DOHH2 (cell line): ENCODE measurements around the gene ECSIT.

ENCODE experiments used
- H3F3A ChIP-seq: fragments of 200-600 bp; sonication (generic), shearing (Covaris generic); 2 replicates; pipeline ENCODE4 v1.6.0; 2016; ENCODE audit warnings: antibody characterized with exemption, mild to moderate bottlenecking; ENCODE audit not compliant: control insufficient read depth, insufficient read depth
- H3K27ac ChIP-seq: fragments of 200-600 bp; sonication (generic); 2 replicates; pipeline ENCODE4 v1.5.1; 2014; ENCODE audit warnings: low read depth, mild to moderate bottlenecking, low read length, moderate library complexity
- H3K27me3 ChIP-seq: fragments of 200-600 bp; sonication (generic); 2 replicates; pipeline ENCODE4 v1.6.1; 2014; ENCODE audit warnings: mild to moderate bottlenecking, low read length, mixed read lengths; ENCODE audit not compliant: control insufficient read depth
- H3K36me3 ChIP-seq: fragments of 200-600 bp; sonication (generic); 2 replicates; pipeline ENCODE4 v1.6.1; 2014; ENCODE audit warnings: mild to moderate bottlenecking, low read length, moderate library complexity, mixed read lengths; ENCODE audit not compliant: control insufficient read depth
- H3K4me1 ChIP-seq: fragments of 200-600 bp; sonication (generic); 2 replicates; pipeline ENCODE4 v1.6.1; 2014; ENCODE audit warnings: mild to moderate bottlenecking, low read length, mixed read lengths; ENCODE audit not compliant: control insufficient read depth
- H3K4me2 ChIP-seq: fragments of 200-600 bp; sonication (generic); 2 replicates; pipeline ENCODE4 v1.6.0; 2014; ENCODE audit warnings: mild to moderate bottlenecking, low read length, moderate library complexity
- H3K4me3 ChIP-seq: fragments of 200-600 bp; sonication (generic); 2 replicates; pipeline ENCODE4 v1.5.1; 2014; ENCODE audit warnings: mild to moderate bottlenecking, low read length, mixed read lengths
- H3K79me2 ChIP-seq: fragments of 200-600 bp; sonication (generic); 2 replicates; pipeline ENCODE4 v1.6.1; 2014; ENCODE audit warnings: mild to moderate bottlenecking, low read length, mixed read lengths; ENCODE audit not compliant: control insufficient read depth
- H3K9me2 ChIP-seq: fragments of 200-600 bp; sonication (generic); replicated peaks from 2 replicates; pipeline ENCODE4 v1.6.1; 2014; ENCODE audit warnings: mild to moderate bottlenecking, low read length, mixed read lengths; ENCODE audit not compliant: control insufficient read depth
- H3K9me3 ChIP-seq: fragments of 200-600 bp; sonication (generic); 2 replicates; pipeline ENCODE4 v1.6.1; 2014; ENCODE audit warnings: antibody characterized with exemption, low read length, mixed read lengths; ENCODE audit not compliant: control insufficient read depth, insufficient read depth
- H4K20me1 ChIP-seq: fragments of 200-600 bp; sonication (generic); 2 replicates; pipeline ENCODE4 v1.6.0; 2014; ENCODE audit warnings: low read depth, mild to moderate bottlenecking, antibody characterized with exemption, low read length, moderate library complexity; ENCODE audit not compliant: control insufficient read depth, insufficient read depth
- EZH2phosphoT487 ChIP-seq: fragments of 200-600 bp; sonication (generic); IDR thresholded peaks from 2 replicates; pipeline ENCODE4 v1.6.1; 2017; ENCODE audit warnings: borderline replicate concordance, mild to moderate bottlenecking, antibody characterized with exemption, low read length, moderate library complexity, mixed read lengths
- TF ChIP-seq, protein P1 (sequence below): fragments of 200-600 bp; sonication (generic); IDR thresholded peaks from one replicate; pipeline ENCODE4 v1.5.1; 2014; ENCODE audit warnings: antibody characterized with exemption, mild to moderate bottlenecking, low read depth, low read length; ENCODE audit not compliant: poor library complexity, severe bottlenecking

ECSIT gene

DNA sequence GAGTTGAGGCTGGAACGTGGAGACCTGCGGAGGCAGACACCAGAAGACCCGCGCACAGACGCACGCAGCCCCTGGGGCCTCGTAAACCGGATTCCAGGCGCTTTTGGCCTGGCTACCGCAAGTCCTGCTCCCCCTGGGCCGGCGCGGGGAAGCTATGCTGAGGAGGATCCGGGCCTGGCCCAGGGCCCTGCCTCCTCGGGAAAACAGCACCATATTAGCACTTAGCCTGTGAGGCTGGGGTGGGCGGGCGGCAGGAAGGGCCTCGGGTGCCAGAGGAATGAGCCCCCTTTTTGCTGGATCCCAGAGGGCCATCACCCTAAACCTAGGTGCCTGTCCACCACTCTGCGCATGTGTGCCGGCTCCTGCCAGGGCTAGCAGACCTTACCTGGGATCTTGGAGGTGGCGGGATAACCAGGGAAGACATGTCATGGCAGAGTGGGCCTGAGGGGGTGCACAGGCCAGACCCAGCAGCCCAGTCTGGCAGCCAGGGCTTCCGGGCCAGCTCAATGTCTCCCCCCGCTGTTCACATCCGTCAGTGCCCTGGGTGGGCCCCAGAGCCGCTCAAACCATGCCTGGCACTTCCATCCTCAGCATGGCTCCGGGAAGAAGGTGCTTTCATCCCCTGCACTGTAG, 22.8 kb upstream of the ECSIT start:
- TF ChIP-seq, protein P1, sequence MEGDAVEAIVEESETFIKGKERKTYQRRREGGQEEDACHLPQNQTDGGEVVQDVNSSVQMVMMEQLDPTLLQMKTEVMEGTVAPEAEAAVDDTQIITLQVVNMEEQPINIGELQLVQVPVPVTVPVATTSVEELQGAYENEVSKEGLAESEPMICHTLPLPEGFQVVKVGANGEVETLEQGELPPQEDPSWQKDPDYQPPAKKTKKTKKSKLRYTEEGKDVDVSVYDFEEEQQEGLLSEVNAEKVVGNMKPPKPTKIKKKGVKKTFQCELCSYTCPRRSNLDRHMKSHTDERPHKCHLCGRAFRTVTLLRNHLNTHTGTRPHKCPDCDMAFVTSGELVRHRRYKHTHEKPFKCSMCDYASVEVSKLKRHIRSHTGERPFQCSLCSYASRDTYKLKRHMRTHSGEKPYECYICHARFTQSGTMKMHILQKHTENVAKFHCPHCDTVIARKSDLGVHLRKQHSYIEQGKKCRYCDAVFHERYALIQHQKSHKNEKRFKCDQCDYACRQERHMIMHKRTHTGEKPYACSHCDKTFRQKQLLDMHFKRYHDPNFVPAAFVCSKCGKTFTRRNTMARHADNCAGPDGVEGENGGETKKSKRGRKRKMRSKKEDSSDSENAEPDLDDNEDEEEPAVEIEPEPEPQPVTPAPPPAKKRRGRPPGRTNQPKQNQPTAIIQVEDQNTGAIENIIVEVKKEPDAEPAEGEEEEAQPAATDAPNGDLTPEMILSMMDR = peak; percentile 64
- TF ChIP-seq EZH2phosphoT487 = no peak
- H3K4me2 ChIP-seq = no peak overlapping the region
- no peaks in the 10 kb centered on the region for H4K20me1 ChIP-seq
- H3K9me2 ChIP-seq = no peaks in the 10 kb centered on the region
- H3F3A ChIP-seq = no peaks in the 10 kb centered on the region
- H3K79me2 ChIP-seq = peaks cover 16% of the 10 kb centered on the region
- H3K9me3 ChIP-seq = no peaks in the 10 kb centered on the region
- H3K27me3 ChIP-seq = no peaks in the 10 kb centered on the region
- H3K27ac ChIP-seq = no peak overlapping the region
- peaks cover 39% of the 10 kb centered on the region for H3K36me3 ChIP-seq
- no peak overlapping the region for H3K4me3 ChIP-seq
- peaks cover 28% of the 10 kb centered on the region for H3K4me1 ChIP-seq

DNA sequence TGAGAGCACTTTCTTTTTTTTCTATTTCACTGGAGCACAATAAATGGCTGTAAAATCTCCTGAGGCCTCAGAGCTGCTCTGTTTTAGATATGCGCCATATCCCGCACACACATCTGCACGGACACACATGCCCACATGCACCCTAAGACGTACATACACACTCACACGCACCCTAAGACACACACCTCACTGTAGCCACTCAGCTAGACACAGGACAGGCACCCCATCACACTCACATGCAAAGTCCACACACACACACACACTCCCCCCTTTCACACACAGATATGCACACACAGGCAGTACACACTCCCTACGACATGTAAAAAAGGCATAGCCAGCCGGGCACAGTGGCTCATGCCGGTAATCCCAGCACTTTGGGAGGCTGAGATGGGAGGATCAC, 21.3 kb upstream of the ECSIT start:
- Histone ChIP-seq H3K79me2 (peaks cover 3% of the 10 kb centered on the region), H3K27me3 (no peaks in the 10 kb centered on the region), H3K4me1 (peaks cover 26% of the 10 kb centered on the region), H3K9me3 (no peaks in the 10 kb centered on the region), H3K27ac (no peak overlapping the region), H3F3A (no peaks in the 10 kb centered on the region), H3K4me3 (no peak overlapping the region), H3K36me3 (peaks cover 32% of the 10 kb centered on the region), H4K20me1 (no peaks in the 10 kb centered on the region), H3K4me2 (no peak overlapping the region), H3K9me2 (no peaks in the 10 kb centered on the region)
- no peak for TF ChIP-seq EZH2phosphoT487
- TF ChIP-seq, protein P1 = no peak

DNA sequence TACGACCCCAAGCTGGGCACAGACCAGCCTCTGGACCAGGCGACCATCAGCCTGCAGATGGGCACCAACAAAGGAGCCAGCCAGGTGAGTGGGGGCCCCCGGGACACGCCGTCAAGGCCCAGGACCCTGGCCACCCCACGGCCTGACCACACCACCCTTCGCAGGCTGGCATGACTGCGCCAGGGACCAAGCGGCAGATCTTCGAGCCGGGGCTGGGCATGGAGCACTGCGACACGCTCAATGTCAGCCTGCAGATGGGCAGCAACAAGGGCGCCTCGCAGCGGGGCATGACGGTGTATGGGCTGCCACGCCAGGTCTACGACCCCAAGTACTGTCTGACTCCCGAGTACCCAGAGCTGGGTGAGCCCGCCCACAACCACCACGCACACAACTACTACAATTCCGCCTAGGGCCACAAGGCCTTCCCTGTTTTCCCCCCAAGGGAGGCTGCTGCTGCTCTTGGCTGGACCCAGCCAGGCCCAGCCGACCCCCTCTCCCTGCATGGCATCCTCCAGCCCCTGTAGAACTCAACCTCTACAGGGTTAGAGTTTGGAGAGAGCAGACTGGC, 20.5 kb upstream of the ECSIT start:
- H3K9me2 ChIP-seq = no peaks in the 10 kb centered on the region
- no peak for TF ChIP-seq EZH2phosphoT487
- TF ChIP-seq, protein P1 = no peak
- H3K27ac ChIP-seq = no peak overlapping the region
- H3K79me2 ChIP-seq = no peaks in the 10 kb centered on the region
- no peak overlapping the region for H3K4me2 ChIP-seq
- H3K27me3 ChIP-seq = no peaks in the 10 kb centered on the region
- no peak overlapping the region for H3K4me3 ChIP-seq
- H3F3A ChIP-seq = no peaks in the 10 kb centered on the region
- peaks cover 28% of the 10 kb centered on the region for H3K36me3 ChIP-seq
- no peaks in the 10 kb centered on the region for H3K9me3 ChIP-seq
- peaks cover 24% of the 10 kb centered on the region for H3K4me1 ChIP-seq
- H4K20me1 ChIP-seq = no peaks in the 10 kb centered on the region
